SK-N-MC (cell line): ENCODE data around the gene AMIGO3.
"Not testable (repeated sequence)": the region's sequence is repeated elsewhere in the genome, so short reads cannot be mapped to it uniquely, and the experiment has no call there.

Source experiments
- DNase-seq: peaks from one replicate; pipeline ENCODE4 v3.0.0-alpha.2; 2011; ENCODE audit warnings: low read depth, low spot score
- H3K27ac ChIP-seq: fragments of 200-600 bp; sonication (generic); 2 replicates; pipeline ENCODE4 v1.5.1; 2016; ENCODE audit warnings: mixed run types
- H3K36me3 ChIP-seq: fragments of 200-600 bp; sonication (generic); 2 replicates; pipeline ENCODE4 v1.6.1; 2017; ENCODE audit warnings: antibody characterized with exemption, low read length, mixed read lengths; ENCODE audit not compliant: insufficient read depth
- H3K4me3 ChIP-seq: fragments of 200-600 bp; sonication (generic); 2 replicates; pipeline ENCODE4 v1.5.1; 2016
- H3K9ac ChIP-seq: fragments of 200-600 bp; sonication (generic); 2 replicates; pipeline ENCODE4 v1.8.0; 2017; ENCODE audit warnings: mixed run types, mixed read lengths; ENCODE audit not compliant: insufficient read length
- H3K9me3 ChIP-seq: fragments of 200-600 bp; sonication (generic); 2 replicates; pipeline ENCODE4 v1.6.1; 2017; ENCODE audit warnings: low read depth, mild to moderate bottlenecking, antibody characterized with exemption, low read length, moderate library complexity, mixed read lengths
- EZH2 ChIP-seq: fragments of 200-600 bp; sonication (generic); IDR thresholded peaks from one replicate; pipeline ENCODE4 v1.6.1; 2017; ENCODE audit warnings: antibody characterized with exemption
- FOXP2 ChIP-seq: optimal IDR thresholded peaks from 2 replicates; pipeline ENCODE3; 2011; ENCODE audit warnings: mild to moderate bottlenecking, moderate library complexity; ENCODE audit not compliant: insufficient read depth; ENCODE audit errors: extremely low read length, control extremely low read depth
- POLR2AphosphoS5 ChIP-seq: IDR thresholded peaks from 2 replicates; pipeline ENCODE4 v1.6.1; 2012; ENCODE audit warnings: mild to moderate bottlenecking, low read depth, low read length, borderline replicate concordance

The AMIGO3 gene

GRCh38 chr3:49719214-49719884 lies at the start of gene AMIGO3:
Gene AMIGO3 (minus strand): TSS chr3:49719684. CDS start chr3:49719465, 219 bp downstream.
- peak; percentile 20 for DNase-seq
- Histone ChIP-seq H3K36me3 (no peaks in the 10 kb centered on the region; the same call in 1 of the 2 replicates), H3K27ac (no peak within 1 kb of the TSS), H3K9ac (no peak within 1 kb of the TSS), H3K4me3 (peak within 1 kb of the TSS; percentile 66), H3K9me3 (no peaks in the 10 kb centered on the region)
- no peak for TF ChIP-seq EZH2
- TF ChIP-seq POLR2AphosphoS5 = peak; percentile 82
- no peak for TF ChIP-seq FOXP2

- DNase-seq = no peak
- no peaks in the 10 kb centered on the region for H3K9me3 ChIP-seq
- H3K9ac ChIP-seq = no peak overlapping the region
- no peaks in the 10 kb centered on the region for H3K36me3 ChIP-seq
- no peak overlapping the region for H3K27ac ChIP-seq
- H3K4me3 ChIP-seq = no peak overlapping the region
- TF ChIP-seq POLR2AphosphoS5 (no peak), EZH2 (no peak), FOXP2 (no peak)
These were observed 44.5 kb upstream of the AMIGO3 start for GRCh38 chr3:49763981-49764380.

- DNase-seq = no peak
- TF ChIP-seq EZH2 (no peak), FOXP2 (no peak), POLR2AphosphoS5 (no peak)
- no peak overlapping the region for H3K9ac ChIP-seq
- no peaks in the 10 kb centered on the region for H3K9me3 ChIP-seq
- H3K27ac ChIP-seq = no peak overlapping the region
- no peaks in the 10 kb centered on the region for H3K36me3 ChIP-seq
- no peak overlapping the region for H3K4me3 ChIP-seq
These were observed 42.2 kb upstream of the AMIGO3 start for GRCh38 chr3:49761661-49762060.

- TF ChIP-seq EZH2 (no peak), FOXP2 (no peak), POLR2AphosphoS5 (no peak)
These were observed 39.7 kb upstream of the AMIGO3 start for GRCh38 chr3:49759226-49759625.

DNA sequence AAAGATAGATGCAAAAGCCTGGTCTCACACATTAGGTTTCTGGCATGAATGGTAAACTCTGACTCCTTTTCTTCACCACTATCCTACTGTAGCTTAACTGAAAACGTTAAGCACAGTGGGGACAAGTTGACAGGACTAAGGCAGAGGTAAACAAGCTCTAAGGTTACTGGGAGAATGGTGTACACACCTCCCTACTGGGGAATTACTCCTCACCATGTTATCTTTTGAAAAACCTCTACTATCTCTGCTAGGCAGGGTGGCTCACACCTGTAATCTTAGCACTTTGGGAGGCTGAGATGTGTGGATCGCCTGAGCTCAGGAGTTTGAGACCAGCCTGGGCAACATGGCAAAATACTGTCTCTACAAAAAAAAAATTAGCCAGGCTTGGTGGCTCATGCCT lies 37.7 kb upstream of the AMIGO3 start:
- Histone ChIP-seq H3K36me3 (no peaks in the 10 kb centered on the region), H3K27ac (no peak overlapping the region), H3K9me3 (no peaks in the 10 kb centered on the region), H3K4me3 (no peak overlapping the region), H3K9ac (no peak overlapping the region)
- DNase-seq = no peak
- no peak for TF ChIP-seq POLR2AphosphoS5
- no peak for TF ChIP-seq EZH2
- TF ChIP-seq FOXP2 = no peak

More at GRCh38 chr3:49759226-49759625, 39.7 kb upstream of the AMIGO3 start:
- DNase-seq = no peak
- Histone ChIP-seq H3K4me3 (no peak overlapping the region), H3K36me3 (no peaks in the 10 kb centered on the region), H3K9me3 (no peaks in the 10 kb centered on the region), H3K9ac (no peak overlapping the region), H3K27ac (no peak overlapping the region)

DNA sequence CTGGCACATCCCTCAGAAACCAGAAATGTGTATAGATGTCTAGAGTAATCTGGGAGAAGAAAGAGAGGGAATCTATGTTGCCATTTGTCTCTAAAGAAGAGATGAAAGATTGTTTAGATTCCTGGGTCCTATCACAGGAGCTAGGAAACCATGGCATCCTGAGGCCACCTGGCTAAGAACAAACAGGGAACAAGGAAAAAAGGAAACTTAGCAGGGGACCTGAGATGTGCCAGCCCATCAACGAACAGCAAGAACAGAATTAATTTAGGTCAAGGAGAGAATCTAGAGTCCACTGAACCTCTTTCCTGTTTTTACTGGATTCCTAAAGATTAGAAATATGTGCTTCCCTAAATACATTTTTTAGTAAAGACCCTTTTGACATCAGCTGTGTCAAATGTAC lies 36.6 kb upstream of the AMIGO3 start:
- Histone ChIP-seq H3K9me3 (no peaks in the 10 kb centered on the region), H3K4me3 (no peak overlapping the region), H3K27ac (no peak overlapping the region), H3K9ac (no peak overlapping the region), H3K36me3 (no peaks in the 10 kb centered on the region)
- DNase-seq = no peak
- TF ChIP-seq EZH2 = no peak

GRCh38 chr3:49754536-49754935 lies 35.1 kb upstream of the AMIGO3 start:
- TF ChIP-seq EZH2 (no peak), POLR2AphosphoS5 (no peak), FOXP2 (no peak)

GRCh38 chr3:49751501-49751900 lies 32.0 kb upstream of the AMIGO3 start:
- no peak for DNase-seq
- Histone ChIP-seq H3K4me3 (no peak overlapping the region), H3K27ac (no peak overlapping the region), H3K9me3 (no peaks in the 10 kb centered on the region), H3K36me3 (no peaks in the 10 kb centered on the region), H3K9ac (no peak overlapping the region)
- TF ChIP-seq EZH2 (no peak), POLR2AphosphoS5 (no peak), FOXP2 (no peak)

More at GRCh38 chr3:49754536-49754935, 35.1 kb upstream of the AMIGO3 start:
- no peak for DNase-seq
- Histone ChIP-seq H3K36me3 (no peaks in the 10 kb centered on the region), H3K27ac (no peak overlapping the region), H3K9me3 (no peaks in the 10 kb centered on the region), H3K4me3 (no peak overlapping the region), H3K9ac (no peak overlapping the region)

DNA sequence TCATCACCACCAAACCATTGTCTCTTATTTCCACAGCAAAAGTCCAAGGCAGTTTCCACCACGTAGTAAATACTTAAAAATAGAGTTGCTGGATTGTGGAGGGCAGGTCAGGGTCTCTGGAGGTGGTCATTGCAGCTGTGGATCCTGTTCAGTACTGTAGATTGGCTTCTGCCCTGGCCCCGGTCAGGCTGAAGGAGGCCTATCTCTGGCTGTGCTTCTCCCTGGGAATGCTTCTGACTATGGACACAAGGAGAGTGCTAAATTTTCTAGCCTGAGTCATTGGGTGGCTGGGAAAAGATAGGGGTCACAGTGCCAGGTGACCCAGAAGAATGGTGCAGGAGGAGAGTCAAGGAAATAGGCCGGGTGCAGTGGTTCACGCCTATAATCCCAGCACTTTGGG lies 30.6 kb upstream of the AMIGO3 start:
- no peak for DNase-seq
- Histone ChIP-seq H3K27ac (no peak overlapping the region), H3K9ac (no peak overlapping the region), H3K9me3 (no peaks in the 10 kb centered on the region), H3K36me3 (no peaks in the 10 kb centered on the region), H3K4me3 (no peak overlapping the region)
- no peak for TF ChIP-seq FOXP2
- no peak for TF ChIP-seq EZH2
- no peak for TF ChIP-seq POLR2AphosphoS5

- H3K4me3 ChIP-seq, H3K9ac ChIP-seq, H3K9me3 ChIP-seq, H3K36me3 ChIP-seq, H3K27ac ChIP-seq, DNase-seq: not testable (repeated sequence)
These were observed 29.4 kb upstream of the AMIGO3 start for GRCh38 chr3:49748874-49749273.
